Fibroblast of lung (primary cell): ENCODE results near the gene FBXO34.

Experiments
- EZH2 ChIP-seq: IDR thresholded peaks from 2 replicates; pipeline ENCODE4 v1.5.1; 2012; ENCODE audit warnings: low read length, control low read depth, mild to moderate bottlenecking; ENCODE audit errors: missing control alignments
- TF ChIP-seq, protein P1 (sequence below), 2 donors: IDR thresholded peaks in 1 of 2; conservative IDR thresholded peaks in 1 of 2; 1 replicate in 1 of 2; 2 replicates in 1 of 2; pipeline ENCODE4 v1.5.1; 2011 to 2012; ENCODE audit warnings: low read length in 2 of 2, control low read depth in 1 of 2, inconsistent platforms in 1 of 2, low read depth in 1 of 2, mild to moderate bottlenecking in 1 of 2

DNA sequence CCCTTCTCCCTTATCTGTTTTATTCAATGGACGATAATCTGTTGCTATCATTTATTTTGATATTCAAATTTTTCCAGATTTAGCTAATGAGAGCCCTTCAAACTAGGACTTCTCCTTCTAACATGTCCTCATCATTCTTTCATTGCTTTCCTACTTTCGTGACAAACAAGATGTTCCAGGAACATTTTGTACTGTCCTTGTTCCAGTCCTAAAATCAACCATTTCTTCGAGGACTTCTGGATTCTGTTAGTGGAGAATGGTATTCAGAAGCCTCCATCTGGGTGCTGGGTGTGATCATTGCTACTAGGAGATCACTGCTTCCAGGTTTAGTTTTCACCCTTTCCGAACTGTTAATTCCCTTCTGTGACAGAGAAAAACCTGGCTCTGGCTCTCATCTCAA, 29.5 kb upstream of the FBXO34 start:
- TF ChIP-seq, protein P1, sequence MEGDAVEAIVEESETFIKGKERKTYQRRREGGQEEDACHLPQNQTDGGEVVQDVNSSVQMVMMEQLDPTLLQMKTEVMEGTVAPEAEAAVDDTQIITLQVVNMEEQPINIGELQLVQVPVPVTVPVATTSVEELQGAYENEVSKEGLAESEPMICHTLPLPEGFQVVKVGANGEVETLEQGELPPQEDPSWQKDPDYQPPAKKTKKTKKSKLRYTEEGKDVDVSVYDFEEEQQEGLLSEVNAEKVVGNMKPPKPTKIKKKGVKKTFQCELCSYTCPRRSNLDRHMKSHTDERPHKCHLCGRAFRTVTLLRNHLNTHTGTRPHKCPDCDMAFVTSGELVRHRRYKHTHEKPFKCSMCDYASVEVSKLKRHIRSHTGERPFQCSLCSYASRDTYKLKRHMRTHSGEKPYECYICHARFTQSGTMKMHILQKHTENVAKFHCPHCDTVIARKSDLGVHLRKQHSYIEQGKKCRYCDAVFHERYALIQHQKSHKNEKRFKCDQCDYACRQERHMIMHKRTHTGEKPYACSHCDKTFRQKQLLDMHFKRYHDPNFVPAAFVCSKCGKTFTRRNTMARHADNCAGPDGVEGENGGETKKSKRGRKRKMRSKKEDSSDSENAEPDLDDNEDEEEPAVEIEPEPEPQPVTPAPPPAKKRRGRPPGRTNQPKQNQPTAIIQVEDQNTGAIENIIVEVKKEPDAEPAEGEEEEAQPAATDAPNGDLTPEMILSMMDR (conservative IDR thresholded peaks at IDR 0.05 in 1 of 2, IDR thresholded peaks at IDR 0.05 in 1 of 2; ENCODE audit: low read depth in 1 of 2, low read length in 2 of 2), result no peak
- TF ChIP-seq EZH2, result no peak
